H9 (cell line): ENCODE results near the gene ZBTB17. TPM values are rescaled to one million over a fixed set of nuclear protein-coding genes. Genes with fewer than 3 reads are reported as not detected.

Experiments used
- DNase-seq: peaks from one replicate; pipeline ENCODE4 v3.0.0-alpha.2; 2017
- H2AFZ ChIP-seq: one replicate; pipeline ENCODE4 v1.6.1; 2013; ENCODE audit warnings: mild to moderate bottlenecking, low read length, control low read depth, moderate library complexity
- H2AK5ac ChIP-seq: 2 replicates; pipeline ENCODE4 v1.6.1; 2013; ENCODE audit warnings: low read length, control low read depth, mixed read lengths; ENCODE audit not compliant: insufficient read length
- H2BK120ac ChIP-seq: one replicate; pipeline ENCODE4 v1.6.1; 2013; ENCODE audit warnings: low read depth, mild to moderate bottlenecking, low read length, control low read depth, inconsistent platforms; ENCODE audit not compliant: poor library complexity, severe bottlenecking
- H2BK12ac ChIP-seq: 2 replicates; pipeline ENCODE4 v1.6.1; 2013; ENCODE audit warnings: low read length, control low read depth, mixed read lengths, low read depth; ENCODE audit not compliant: insufficient read length
- H2BK15ac ChIP-seq: 2 replicates; pipeline ENCODE4 v1.6.1; 2013; ENCODE audit warnings: low read depth, low read length, control low read depth
- H2BK20ac ChIP-seq: one replicate; pipeline ENCODE4 v1.6.1; 2013; ENCODE audit warnings: low read depth, mild to moderate bottlenecking, low read length, control low read depth, inconsistent platforms; ENCODE audit not compliant: poor library complexity, severe bottlenecking
- H2BK5ac ChIP-seq: 2 replicates; pipeline ENCODE4 v1.6.1; 2013; ENCODE audit warnings: low read length, control low read depth, mixed read lengths; ENCODE audit not compliant: insufficient read length
- H3K14ac ChIP-seq: 2 replicates; pipeline ENCODE4 v1.6.1; 2013; ENCODE audit warnings: low read length, control low read depth; ENCODE audit not compliant: insufficient read depth
- H3K18ac ChIP-seq: 2 replicates; pipeline ENCODE4 v1.6.1; 2013; ENCODE audit warnings: low read depth, mild to moderate bottlenecking, mixed read lengths, low read length, control low read depth; ENCODE audit not compliant: insufficient read length
- H3K23ac ChIP-seq: 2 replicates; pipeline ENCODE4 v1.6.1; 2013; ENCODE audit warnings: low read length, control low read depth, mixed read lengths, low read depth; ENCODE audit not compliant: insufficient read length
- H3K23me2 ChIP-seq: 2 replicates; pipeline ENCODE4 v1.6.1; 2013; ENCODE audit warnings: low read depth, mild to moderate bottlenecking, mixed read lengths, low read length, control low read depth; ENCODE audit not compliant: insufficient read length, poor library complexity, severe bottlenecking
- H3K27ac ChIP-seq: 2 replicates; pipeline ENCODE4 v1.5.1; 2013; ENCODE audit warnings: low read length, control low read depth, mixed read lengths, low read depth; ENCODE audit not compliant: insufficient read length
- H3K27me3 ChIP-seq: 2 replicates; pipeline ENCODE4 v1.6.1; 2013; ENCODE audit warnings: low read length, control low read depth, inconsistent platforms; ENCODE audit not compliant: insufficient read depth
- H3K4ac ChIP-seq: 2 replicates; pipeline ENCODE4 v1.6.1; 2013; ENCODE audit warnings: low read depth, mild to moderate bottlenecking, control low read depth, inconsistent platforms, low read length, moderate library complexity
- H3K4me1 ChIP-seq: 2 replicates; pipeline ENCODE4 v1.6.1; 2013; ENCODE audit warnings: low read length, control low read depth, inconsistent platforms; ENCODE audit not compliant: insufficient read depth
- H3K4me2 ChIP-seq: 2 replicates; pipeline ENCODE4 v1.6.1; 2013; ENCODE audit warnings: low read length, control low read depth, mixed read lengths; ENCODE audit not compliant: insufficient read length, insufficient read depth
- H3K56ac ChIP-seq: 2 replicates; pipeline ENCODE4 v1.6.1; 2013; ENCODE audit warnings: low read depth, mild to moderate bottlenecking, mixed read lengths, low read length, control low read depth; ENCODE audit not compliant: insufficient read length
- H3K79me1 ChIP-seq: 2 replicates; pipeline ENCODE4 v1.6.1; 2013; ENCODE audit warnings: low read depth, mild to moderate bottlenecking, moderate library complexity, low read length, control low read depth, inconsistent platforms; ENCODE audit not compliant: insufficient read depth, poor library complexity, severe bottlenecking
- H3K79me2 ChIP-seq: 2 replicates; pipeline ENCODE4 v1.6.1; 2013; ENCODE audit warnings: low read length, control low read depth, inconsistent platforms; ENCODE audit not compliant: insufficient read depth
- H3K9ac ChIP-seq: 2 replicates; pipeline ENCODE4 v1.6.1; 2013; ENCODE audit warnings: low read length, control low read depth, mixed read lengths; ENCODE audit not compliant: insufficient read length; ENCODE audit errors: extremely low read depth
- H3K9me3 ChIP-seq: one replicate; pipeline ENCODE4 v1.6.1; 2013; ENCODE audit warnings: low read depth, low read length, inconsistent platforms; ENCODE audit not compliant: control insufficient read depth
- H3T11ph ChIP-seq: one replicate; pipeline ENCODE4 v1.6.1; 2013; ENCODE audit warnings: mild to moderate bottlenecking, low read length, control low read depth, inconsistent platforms
- H4K20me1 ChIP-seq: one replicate; pipeline ENCODE4 v1.6.1; 2013; ENCODE audit not compliant: control insufficient read depth, insufficient read length, insufficient read depth
- H4K5ac ChIP-seq: 2 replicates; pipeline ENCODE4 v1.6.1; 2013; ENCODE audit warnings: low read depth, mild to moderate bottlenecking, mixed read lengths, low read length, control low read depth; ENCODE audit not compliant: insufficient read length
- H4K8ac ChIP-seq: replicated peaks from 2 replicates; pipeline ENCODE4 v1.6.1; 2013; ENCODE audit warnings: low read length, control low read depth, mixed read lengths, low read depth; ENCODE audit not compliant: insufficient read length
- H4K91ac ChIP-seq: 2 replicates; pipeline ENCODE4 v1.6.1; 2013; ENCODE audit warnings: low read depth, mild to moderate bottlenecking, moderate library complexity, mixed read lengths, low read length, control low read depth; ENCODE audit not compliant: insufficient read length
- H3K27ac Mint-ChIP-seq, 3 experiments: 2 replicates in 2 of 3; 3 replicates in 1 of 3; pipeline ENCODE4 v1.8.0; 2020 to 2021; ENCODE audit warnings: mixed read lengths in 3 of 3, mild to moderate bottlenecking in 1 of 3, moderate library complexity in 1 of 3
- H3K27me3 Mint-ChIP-seq: 2 replicates; pipeline ENCODE4 v1.8.0; 2021; ENCODE audit warnings: low read depth, mild to moderate bottlenecking, moderate library complexity, mixed read lengths
- H3K36me3 Mint-ChIP-seq, 3 experiments: 2 replicates in 2 of 3; 3 replicates in 1 of 3; pipeline ENCODE4 v1.8.0; 2020 to 2021; ENCODE audit warnings: low read depth in 3 of 3, mixed read lengths in 3 of 3; ENCODE audit not compliant: insufficient read depth in 1 of 3
- H3K4me1 Mint-ChIP-seq, 2 experiments: 2 replicates each; pipeline ENCODE4 v1.8.0; 2020; ENCODE audit warnings: mixed read lengths in 2 of 2
- H3K4me3 Mint-ChIP-seq, 2 experiments: 2 replicates in 1 of 2; 3 replicates in 1 of 2; pipeline ENCODE4 v1.8.0; 2020 to 2021; ENCODE audit warnings: mild to moderate bottlenecking in 2 of 2, mixed read lengths in 2 of 2, moderate library complexity in 1 of 2
- H3K9me3 Mint-ChIP-seq, 2 experiments: 2 replicates in 1 of 2; 3 replicates in 1 of 2; pipeline ENCODE4 v1.8.0; 2020; ENCODE audit warnings: mild to moderate bottlenecking in 2 of 2, mixed read lengths in 2 of 2, moderate library complexity in 1 of 2
- CTCF ChIP-seq: fragments of 200-600 bp; sonication (generic); conservative IDR thresholded peaks from 3 replicates; pipeline ENCODE4 v1.8.0; 2021; ENCODE audit warnings: antibody characterized with exemption, mild to moderate bottlenecking
- WGBS: extraction: QIAGEN DNeasy Blood & Tissue Kit; methylation state at CpG from one replicate; pipeline ENCODE4 v1.1.7; 2013; ENCODE audit warnings: missing lambda C conversion rate, low lambda C conversion rate, mixed read lengths; ENCODE audit not compliant: insufficient read length; ENCODE audit errors: extremely low coverage; 5-methylcytosine and 5-hydroxymethylcytosine counted together
- total RNA-seq: library from RNA; stranded (reverse); gene quantifications from 2 replicates; pipeline ENCODE4 v1.2.1, GENCODE V29; 2021

The ZBTB17 gene
- total RNA-seq, 1 experiment from 2014 or later: 16.5 TPM

GRCh38 chr1:16018308-16018707, 42.4 kb upstream of the ZBTB17 start:
- DNase-seq: no peak
- Histone ChIP-seq H3K9me3 (no peaks in the 10 kb centered on the region), H4K5ac (no peak overlapping the region), H3K18ac (no peak overlapping the region), H3K4me2 (no peak overlapping the region), H3K4me1 (0 out of 2 replicates have a peak, but pooled peaks cover 4% of the 10 kb centered on the region), H2AK5ac (no peak overlapping the region), H2BK12ac (no peak overlapping the region), H3K4ac (no peak overlapping the region), H3T11ph (no peak overlapping the region), H2BK5ac (no peak overlapping the region), H2BK15ac (no peak overlapping the region), H4K8ac (no peak overlapping the region), H3K9ac (no peak overlapping the region), H4K91ac (no peak overlapping the region), H4K20me1 (no peaks in the 10 kb centered on the region), H2AFZ (no peak overlapping the region), H3K79me2 (no peaks in the 10 kb centered on the region), H3K79me1 (no peaks in the 10 kb centered on the region), H3K27me3 (no peaks in the 10 kb centered on the region), H3K23ac (no peak overlapping the region), H3K23me2 (no peaks in the 10 kb centered on the region), H3K27ac (no peak overlapping the region), H3K14ac (no peak overlapping the region), H2BK20ac (no peak overlapping the region), H3K56ac (no peak overlapping the region), H2BK120ac (no peak overlapping the region)
- Mint-ChIP-seq H3K27ac (no peak overlapping the region), H3K36me3 (no peaks in the 10 kb centered on the region), H3K4me3 (no peak overlapping the region; a peak in 1 of 5 replicates), H3K27me3 (peaks cover 36% of the 10 kb centered on the region), H3K4me1 (peaks cover 24 to 52% of the 10 kb centered on the region in 2 experiments), H3K9me3 (no peaks in the 10 kb centered on the region)
- no peak for TF ChIP-seq CTCF
- no CpG with 5 or more reads among the region's 4 CpGs for WGBS
